Keratinocyte (primary cell): Measurements from ENCODE around the gene SLC22A8. TPM values are rescaled to one million over a fixed set of nuclear protein-coding genes. Genes with fewer than 3 reads are reported as not detected.

ENCODE experiments used
- DNase-seq: peaks from one replicate; pipeline ENCODE4 v3.0.0-alpha.2; 2011; ENCODE audit warnings: low read depth, missing footprints, low spot score
- FAIRE-seq: peaks from 2 replicates; lab custom pipeline; 2011; peaks lifted over from hg19 to GRCh38; lab: Jason Lieb, UNC
- H2AFZ ChIP-seq: 2 replicates; pipeline ENCODE4 v1.6.0; 2012; ENCODE audit warnings: low read length, control low read depth, inconsistent platforms; ENCODE audit not compliant: control insufficient read depth
- H3K27ac ChIP-seq: 2 replicates; pipeline ENCODE4 v1.5.1; 2011; ENCODE audit warnings: low read length; ENCODE audit not compliant: control insufficient read depth, insufficient read depth
- H3K27me3 ChIP-seq: 3 replicates; pipeline ENCODE4 v1.6.0; 2011; ENCODE audit warnings: low read length; ENCODE audit not compliant: control insufficient read depth, insufficient read depth; ENCODE audit errors: extremely low read depth
- H3K36me3 ChIP-seq, 2 experiments: 2 replicates in 1 of 2; 3 replicates in 1 of 2; pipeline ENCODE4 v1.5.1; 2011; ENCODE audit warnings: low read length in 2 of 2, mild to moderate bottlenecking in 1 of 2; ENCODE audit not compliant: control insufficient read depth in 2 of 2, insufficient read depth in 2 of 2; ENCODE audit errors: extremely low read depth in 1 of 2
- H3K4me1 ChIP-seq: 3 replicates; pipeline ENCODE4 v1.5.1; 2011; ENCODE audit warnings: low read length; ENCODE audit not compliant: control insufficient read depth, insufficient read depth; ENCODE audit errors: extremely low read depth
- H3K4me2 ChIP-seq: 3 replicates; pipeline ENCODE4 v1.6.0; 2011; ENCODE audit warnings: low read depth, low read length; ENCODE audit not compliant: control insufficient read depth, insufficient read depth; ENCODE audit errors: extremely low read depth
- H3K4me3 ChIP-seq, 3 experiments: fragments of 200-600 bp in 1 of 3; sonication (generic) in 1 of 3; 2 replicates in 2 of 3; 3 replicates in 1 of 3; pipeline ENCODE4 v1.5.1; 2011 to 2016; ENCODE audit warnings: low read length in 3 of 3, mild to moderate bottlenecking in 3 of 3, control low read depth in 2 of 3, inconsistent platforms in 1 of 3, low read depth in 1 of 3, mixed read lengths in 1 of 3, mixed run types in 1 of 3, moderate library complexity in 1 of 3; ENCODE audit not compliant: control insufficient read depth in 2 of 3, insufficient read depth in 2 of 3; ENCODE audit errors: extremely low read depth in 1 of 3
- H3K79me2 ChIP-seq: 2 replicates; pipeline ENCODE4 v1.6.0; 2012; ENCODE audit warnings: low read length; ENCODE audit not compliant: control insufficient read depth, insufficient read depth
- H3K9ac ChIP-seq: 3 replicates; pipeline ENCODE4 v1.6.0; 2011; ENCODE audit warnings: low read length; ENCODE audit not compliant: control insufficient read depth, insufficient read depth; ENCODE audit errors: extremely low read depth
- H3K9me1 ChIP-seq: 3 replicates; pipeline ENCODE4 v1.6.0; 2011; ENCODE audit warnings: low read length; ENCODE audit not compliant: control insufficient read depth, insufficient read depth; ENCODE audit errors: extremely low read depth
- H3K9me3 ChIP-seq: 2 replicates; pipeline ENCODE4 v1.5.1; 2012; ENCODE audit warnings: low read depth, low read length; ENCODE audit not compliant: control insufficient read depth
- H4K20me1 ChIP-seq: 3 replicates; pipeline ENCODE4 v1.6.0; 2011; ENCODE audit warnings: low read length; ENCODE audit not compliant: control insufficient read depth, insufficient read depth; ENCODE audit errors: extremely low read depth
- EZH2 ChIP-seq: IDR thresholded peaks from one replicate; pipeline ENCODE4 v1.6.1; 2012; ENCODE audit warnings: inconsistent platforms, mild to moderate bottlenecking, low read length, moderate library complexity
- dilution Hi-C: fragments of 300-500 bp; cut with MboI; formaldehyde crosslinking; loops from one replicate; pipeline ENCODE4 v1.7.0; 2020; ENCODE audit warnings: low sequenced_read_pairs; ENCODE audit not compliant: extremely low pct_ligation_motif_present
- polyA plus RNA-seq, 5 experiments: library from polyadenylated mRNA; depleted of rRNA in 3 of 5; stranded (reverse) in 3 of 5; stranded (forward) in 1 of 5; unstranded in 1 of 5; fragments of >200 nt; gene quantifications; 1 replicate in 1 of 5; 2 replicates in 3 of 5; 3 replicates in 1 of 5; pipeline versions ENCODE4 v1.2.1 to v1.2.3, GENCODE V29; 2011 to 2012; ENCODE audit warnings: missing spikeins in 2 of 5, low read depth in 1 of 5, low replicate concordance in 1 of 5
- TF ChIP-seq, protein P1 (sequence below), 3 experiments: IDR thresholded peaks in 1 of 3; conservative IDR thresholded peaks in 1 of 3; optimal IDR thresholded peaks in 1 of 3; 2 replicates in 2 of 3; 3 replicates in 1 of 3; pipeline versions ENCODE3 to v1.5.1; 2011; ENCODE audit warnings: low read length in 3 of 3, mild to moderate bottlenecking in 3 of 3, moderate library complexity in 2 of 3, control low read depth in 1 of 3, inconsistent platforms in 1 of 3; ENCODE audit not compliant: insufficient read depth in 2 of 3; ENCODE audit errors: extremely low read depth in 1 of 3

SLC22A8 gene
- polyA plus RNA-seq, 1 donor (not counting 4 experiments of a cell fraction or from before 2014, with no cell fraction given), result not detected

DNA sequence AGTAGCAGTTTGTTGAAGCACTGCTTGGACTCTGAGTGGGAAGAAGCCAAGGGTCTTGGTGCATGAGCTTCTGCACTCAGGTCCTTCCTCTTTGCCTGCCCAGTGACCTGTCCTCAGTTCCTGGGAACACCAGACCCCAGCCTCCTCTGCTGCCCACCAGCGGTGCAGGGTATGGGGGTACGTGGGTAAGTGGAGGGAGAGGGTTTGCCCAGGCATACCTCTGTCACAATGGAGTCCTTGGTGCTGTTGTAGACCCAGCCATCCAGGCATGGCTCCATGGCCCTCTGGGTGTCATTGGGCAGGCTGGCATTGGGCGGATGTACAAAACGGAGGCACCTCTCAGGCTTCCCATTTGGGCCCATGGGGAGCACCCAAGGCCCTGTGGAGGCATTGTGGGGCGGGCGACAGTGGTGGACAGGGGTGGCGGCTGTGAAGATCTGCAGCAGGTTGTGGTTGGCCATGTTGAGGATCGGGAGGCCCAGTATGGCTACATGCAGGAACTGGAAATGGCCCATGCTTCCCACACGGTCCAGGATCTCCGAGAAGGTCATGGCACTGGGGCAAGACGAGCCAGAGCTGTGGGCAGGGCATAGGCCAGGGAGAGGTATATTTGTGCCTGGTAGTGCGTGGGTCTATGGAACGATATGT lies 1.1 kb downstream of the SLC22A8 start:
- dilution Hi-C loops, result no loop called here
- H3K27me3 ChIP-seq, result no peaks in the 10 kb centered on the region
- no peak overlapping the region for H3K4me3 ChIP-seq
- no peaks in the 10 kb centered on the region for H3K9me3 ChIP-seq
- no peak for DNase-seq
- no peak overlapping the region for H3K9ac ChIP-seq
- H3K9me1 ChIP-seq, result no peaks in the 10 kb centered on the region
- H4K20me1 ChIP-seq, result no peaks in the 10 kb centered on the region
- no peak overlapping the region for H2AFZ ChIP-seq
- no peak overlapping the region for H3K4me2 ChIP-seq
- TF ChIP-seq, protein P1, sequence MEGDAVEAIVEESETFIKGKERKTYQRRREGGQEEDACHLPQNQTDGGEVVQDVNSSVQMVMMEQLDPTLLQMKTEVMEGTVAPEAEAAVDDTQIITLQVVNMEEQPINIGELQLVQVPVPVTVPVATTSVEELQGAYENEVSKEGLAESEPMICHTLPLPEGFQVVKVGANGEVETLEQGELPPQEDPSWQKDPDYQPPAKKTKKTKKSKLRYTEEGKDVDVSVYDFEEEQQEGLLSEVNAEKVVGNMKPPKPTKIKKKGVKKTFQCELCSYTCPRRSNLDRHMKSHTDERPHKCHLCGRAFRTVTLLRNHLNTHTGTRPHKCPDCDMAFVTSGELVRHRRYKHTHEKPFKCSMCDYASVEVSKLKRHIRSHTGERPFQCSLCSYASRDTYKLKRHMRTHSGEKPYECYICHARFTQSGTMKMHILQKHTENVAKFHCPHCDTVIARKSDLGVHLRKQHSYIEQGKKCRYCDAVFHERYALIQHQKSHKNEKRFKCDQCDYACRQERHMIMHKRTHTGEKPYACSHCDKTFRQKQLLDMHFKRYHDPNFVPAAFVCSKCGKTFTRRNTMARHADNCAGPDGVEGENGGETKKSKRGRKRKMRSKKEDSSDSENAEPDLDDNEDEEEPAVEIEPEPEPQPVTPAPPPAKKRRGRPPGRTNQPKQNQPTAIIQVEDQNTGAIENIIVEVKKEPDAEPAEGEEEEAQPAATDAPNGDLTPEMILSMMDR (optimal IDR thresholded peaks at IDR 0.05 in 1 of 3, IDR thresholded peaks at IDR 0.05 in 1 of 3, conservative IDR thresholded peaks at IDR 0.05 in 1 of 3; ENCODE audit: extremely low read depth in 1 of 3, insufficient read depth in 2 of 3, low read length in 3 of 3), result no peak
- TF ChIP-seq EZH2, result no peak
- no peaks in the 10 kb centered on the region for H3K4me1 ChIP-seq
- H3K27ac ChIP-seq, result no peak overlapping the region
- H3K79me2 ChIP-seq, result no peaks in the 10 kb centered on the region
- H3K36me3 ChIP-seq, result no peaks in the 10 kb centered on the region
- no peak for FAIRE-seq

DNA sequence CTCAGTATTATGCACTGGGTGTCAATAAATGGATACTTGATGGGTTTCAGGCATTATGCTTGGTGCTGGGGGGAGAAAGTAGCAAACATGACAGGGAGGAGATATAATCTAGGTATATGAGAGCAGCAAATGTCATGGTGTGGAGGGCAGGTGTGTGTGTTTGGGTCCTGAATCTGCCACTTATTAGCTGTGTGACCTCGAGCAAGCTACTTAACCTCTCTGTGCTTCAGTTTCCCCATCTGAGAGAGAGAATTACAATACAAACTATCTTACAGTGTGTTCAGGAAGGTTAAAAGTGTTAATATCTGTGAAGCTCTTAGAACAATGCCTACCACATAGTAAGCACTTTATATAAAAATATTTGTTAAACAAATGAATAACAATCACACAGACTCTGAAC lies 2.8 kb downstream of the SLC22A8 start:
- no peak overlapping the region for H3K27ac ChIP-seq
- H3K9me1 ChIP-seq, result no peaks in the 10 kb centered on the region
- no peak overlapping the region for H3K4me2 ChIP-seq
- H4K20me1 ChIP-seq, result no peaks in the 10 kb centered on the region
- no peaks in the 10 kb centered on the region for H3K27me3 ChIP-seq
- dilution Hi-C loops, result no loop called here
- H3K4me3 ChIP-seq, result no peak overlapping the region
- H3K36me3 ChIP-seq, result no peaks in the 10 kb centered on the region
- H3K9ac ChIP-seq, result no peak overlapping the region
- H3K4me1 ChIP-seq, result no peaks in the 10 kb centered on the region
- no peak for TF ChIP-seq EZH2
- TF ChIP-seq, protein P1 (optimal IDR thresholded peaks at IDR 0.05 in 1 of 3, IDR thresholded peaks at IDR 0.05 in 1 of 3, conservative IDR thresholded peaks at IDR 0.05 in 1 of 3; ENCODE audit: extremely low read depth in 1 of 3, insufficient read depth in 2 of 3, low read length in 3 of 3), result no peak
- DNase-seq (no peak), FAIRE-seq (no peak)
- no peak overlapping the region for H2AFZ ChIP-seq
- no peaks in the 10 kb centered on the region for H3K9me3 ChIP-seq
- H3K79me2 ChIP-seq, result no peaks in the 10 kb centered on the region
